ENCODE data around the gene CASK.
A peak's percentile ranks its signal among the peaks of the same experiment; 100 is the strongest.

Gene CASK

DNA sequence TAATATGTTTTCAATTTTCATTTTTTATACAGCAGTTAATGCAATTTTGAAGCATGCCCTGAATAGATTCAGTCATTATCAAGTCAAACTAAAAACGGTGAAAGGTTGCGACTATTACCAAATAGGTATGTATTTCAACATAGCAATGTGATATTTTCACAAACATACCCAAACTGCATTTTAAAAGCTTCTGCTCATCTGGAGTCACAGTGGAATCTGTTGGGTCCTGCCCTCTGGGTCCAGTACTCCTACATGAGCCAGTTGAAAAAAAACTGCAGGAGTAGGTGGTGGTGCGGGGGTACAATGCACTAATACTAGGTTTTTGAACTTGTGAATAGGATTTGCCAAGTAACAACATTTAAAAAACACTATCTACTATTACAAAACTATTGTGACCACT lies 233.6 kb downstream of the CASK start:
- TF ChIP-seq, protein P1, sequence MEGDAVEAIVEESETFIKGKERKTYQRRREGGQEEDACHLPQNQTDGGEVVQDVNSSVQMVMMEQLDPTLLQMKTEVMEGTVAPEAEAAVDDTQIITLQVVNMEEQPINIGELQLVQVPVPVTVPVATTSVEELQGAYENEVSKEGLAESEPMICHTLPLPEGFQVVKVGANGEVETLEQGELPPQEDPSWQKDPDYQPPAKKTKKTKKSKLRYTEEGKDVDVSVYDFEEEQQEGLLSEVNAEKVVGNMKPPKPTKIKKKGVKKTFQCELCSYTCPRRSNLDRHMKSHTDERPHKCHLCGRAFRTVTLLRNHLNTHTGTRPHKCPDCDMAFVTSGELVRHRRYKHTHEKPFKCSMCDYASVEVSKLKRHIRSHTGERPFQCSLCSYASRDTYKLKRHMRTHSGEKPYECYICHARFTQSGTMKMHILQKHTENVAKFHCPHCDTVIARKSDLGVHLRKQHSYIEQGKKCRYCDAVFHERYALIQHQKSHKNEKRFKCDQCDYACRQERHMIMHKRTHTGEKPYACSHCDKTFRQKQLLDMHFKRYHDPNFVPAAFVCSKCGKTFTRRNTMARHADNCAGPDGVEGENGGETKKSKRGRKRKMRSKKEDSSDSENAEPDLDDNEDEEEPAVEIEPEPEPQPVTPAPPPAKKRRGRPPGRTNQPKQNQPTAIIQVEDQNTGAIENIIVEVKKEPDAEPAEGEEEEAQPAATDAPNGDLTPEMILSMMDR (IDR thresholded peaks at IDR 0.05; ENCODE audit: low read depth, low read length), result no peak
- no peak overlapping the region for H3K4me3 ChIP-seq (replicated peaks in 1 of 2; ENCODE audit: low read depth in 2 of 2, low read length in 2 of 2)
- DNase-seq (ENCODE audit: low read depth in 2 of 2), result peak in 1 of 2 donors; percentile 13

DNA sequence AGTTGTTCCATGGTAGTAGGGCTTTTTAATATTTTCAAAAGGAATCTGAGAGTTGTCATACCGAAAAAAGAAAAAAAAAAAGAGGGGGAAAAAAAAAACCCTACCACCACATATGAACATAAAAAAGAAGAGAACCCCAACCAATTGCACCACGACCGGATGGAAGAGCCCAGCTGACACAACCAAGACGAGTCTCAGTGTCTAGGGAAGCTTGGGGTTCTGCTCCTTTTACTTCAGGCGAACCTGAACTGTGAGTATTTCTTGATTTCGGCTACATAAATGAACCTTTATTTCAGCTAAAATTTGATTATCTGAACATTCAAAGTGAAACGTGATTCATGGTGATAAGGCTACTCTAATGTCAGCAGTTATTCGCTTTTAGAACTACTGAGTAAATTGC lies 234.5 kb downstream of the CASK start, which contains the start of gene GPR34:
TSS of gene GPR34 (plus strand) at position 139 of the 400 bp plus-strand sequence. CDS start 6,661 bp downstream, outside the sequence.
- H3K4me3 ChIP-seq (replicated peaks in 1 of 2; ENCODE audit: low read depth in 2 of 2, low read length in 2 of 2), result no peak within 1 kb of the TSS
- DNase-seq (ENCODE audit: low read depth in 2 of 2), result no peak
- TF ChIP-seq, protein P1 (IDR thresholded peaks at IDR 0.05; ENCODE audit: low read depth, low read length), result no peak

DNA sequence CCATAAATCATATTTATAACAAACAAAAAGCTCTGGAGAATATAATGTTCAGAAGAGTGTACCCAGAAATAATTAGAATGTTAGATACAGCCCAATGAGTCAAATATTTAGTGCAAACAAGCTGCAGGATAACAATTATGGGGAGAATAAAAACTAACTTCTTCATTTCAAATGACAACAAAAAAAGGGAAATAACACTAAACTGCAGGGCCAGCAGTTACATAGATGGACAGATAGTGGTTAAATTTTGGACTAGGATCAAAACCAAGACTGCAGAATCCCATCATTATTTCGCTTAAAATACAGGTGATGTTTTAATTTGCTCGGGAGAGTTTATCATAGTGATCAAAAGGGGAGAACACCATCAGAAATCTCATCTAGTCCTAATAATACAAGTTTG lies 235.2 kb downstream of the CASK start:
- H3K4me3 ChIP-seq (replicated peaks in 1 of 2; ENCODE audit: low read depth in 2 of 2, low read length in 2 of 2), result no peak overlapping the region
- no peak for DNase-seq (ENCODE audit: low read depth in 2 of 2)
- TF ChIP-seq, protein P1 (IDR thresholded peaks at IDR 0.05; ENCODE audit: low read depth, low read length), result no peak

DNA sequence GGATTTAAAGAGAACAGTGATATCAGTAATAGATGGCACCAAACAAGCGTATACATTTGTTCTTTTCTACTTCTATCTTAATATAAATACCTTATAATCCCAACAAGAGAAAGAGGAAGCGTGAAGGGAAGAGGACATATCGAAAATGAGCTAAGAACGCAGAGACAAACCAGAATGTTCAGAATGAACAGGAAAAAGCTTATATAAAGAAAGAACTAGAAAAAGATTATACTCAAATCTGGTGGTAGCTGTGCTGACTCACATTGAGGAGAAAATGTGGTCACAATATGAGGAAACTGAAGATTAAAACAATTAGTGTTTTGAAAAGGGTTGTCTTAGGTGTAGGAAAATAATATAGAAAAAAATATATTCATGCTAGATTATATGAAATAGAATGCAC lies 236.6 kb downstream of the CASK start:
- DNase-seq (ENCODE audit: low read depth in 2 of 2), result no peak
- H3K4me3 ChIP-seq (replicated peaks in 1 of 2; ENCODE audit: low read depth in 2 of 2, low read length in 2 of 2), result no peak overlapping the region
- TF ChIP-seq, protein P1 (IDR thresholded peaks at IDR 0.05; ENCODE audit: low read depth, low read length), result no peak

DNA sequence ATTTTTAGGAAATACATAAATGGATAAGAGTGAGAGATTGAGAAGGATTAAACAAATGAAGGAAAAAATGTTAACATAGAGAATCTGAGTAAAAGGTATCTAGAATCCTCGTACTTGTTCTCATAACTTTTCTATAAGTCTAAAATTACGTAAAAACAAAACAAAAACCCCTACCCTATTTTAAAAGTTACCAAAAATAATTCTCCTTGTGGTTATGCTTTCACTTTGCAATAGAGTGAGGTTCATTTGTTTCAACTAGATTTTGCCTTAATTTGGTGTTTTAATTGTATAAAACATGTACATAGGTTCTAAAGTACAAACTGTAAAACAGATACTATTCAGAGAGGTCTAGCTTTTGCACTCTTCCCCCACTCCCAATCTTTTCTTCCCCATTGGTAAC lies 238.4 kb downstream of the CASK start:
- no peak overlapping the region for H3K4me3 ChIP-seq (replicated peaks in 1 of 2; ENCODE audit: low read depth in 2 of 2, low read length in 2 of 2)
- TF ChIP-seq, protein P1 (IDR thresholded peaks at IDR 0.05; ENCODE audit: low read depth, low read length), result no peak
- no peak for DNase-seq (ENCODE audit: low read depth in 2 of 2)

DNA sequence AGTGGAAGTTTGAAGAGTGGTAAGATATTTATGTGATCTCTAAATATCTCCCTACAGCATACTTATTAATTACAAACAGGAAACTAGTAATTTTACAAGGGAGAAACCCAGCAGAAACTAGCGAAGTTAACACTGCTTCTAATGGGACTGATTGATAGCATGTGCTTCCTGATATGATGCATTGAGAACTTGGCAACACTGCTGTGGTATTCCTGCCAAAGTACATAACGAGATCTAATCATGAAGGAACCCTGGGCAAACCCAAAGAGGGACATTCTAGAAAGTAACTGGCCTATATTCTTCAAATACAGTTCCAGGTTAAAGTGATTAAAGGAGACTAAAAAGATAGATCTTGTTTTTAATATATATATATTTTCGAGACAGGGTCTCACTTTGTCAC lies 239.2 kb downstream of the CASK start:
- DNase-seq (ENCODE audit: low read depth in 2 of 2), result peak in 1 of 2 donors; percentile 32
- H3K4me3 ChIP-seq (replicated peaks in 1 of 2; ENCODE audit: low read depth in 2 of 2, low read length in 2 of 2), result no peak overlapping the region
- TF ChIP-seq, protein P1 (IDR thresholded peaks at IDR 0.05; ENCODE audit: low read depth, low read length), result no peak

Data from cardiac fibroblast (primary cell).